Measurements from ENCODE around the gene RAB40C. TPM values are rescaled to one million over a fixed set of nuclear protein-coding genes. Genes with fewer than 3 reads are reported as not detected.

RAB40C gene
- total RNA-seq, 1 donor, result 11.2 TPM

DNA sequence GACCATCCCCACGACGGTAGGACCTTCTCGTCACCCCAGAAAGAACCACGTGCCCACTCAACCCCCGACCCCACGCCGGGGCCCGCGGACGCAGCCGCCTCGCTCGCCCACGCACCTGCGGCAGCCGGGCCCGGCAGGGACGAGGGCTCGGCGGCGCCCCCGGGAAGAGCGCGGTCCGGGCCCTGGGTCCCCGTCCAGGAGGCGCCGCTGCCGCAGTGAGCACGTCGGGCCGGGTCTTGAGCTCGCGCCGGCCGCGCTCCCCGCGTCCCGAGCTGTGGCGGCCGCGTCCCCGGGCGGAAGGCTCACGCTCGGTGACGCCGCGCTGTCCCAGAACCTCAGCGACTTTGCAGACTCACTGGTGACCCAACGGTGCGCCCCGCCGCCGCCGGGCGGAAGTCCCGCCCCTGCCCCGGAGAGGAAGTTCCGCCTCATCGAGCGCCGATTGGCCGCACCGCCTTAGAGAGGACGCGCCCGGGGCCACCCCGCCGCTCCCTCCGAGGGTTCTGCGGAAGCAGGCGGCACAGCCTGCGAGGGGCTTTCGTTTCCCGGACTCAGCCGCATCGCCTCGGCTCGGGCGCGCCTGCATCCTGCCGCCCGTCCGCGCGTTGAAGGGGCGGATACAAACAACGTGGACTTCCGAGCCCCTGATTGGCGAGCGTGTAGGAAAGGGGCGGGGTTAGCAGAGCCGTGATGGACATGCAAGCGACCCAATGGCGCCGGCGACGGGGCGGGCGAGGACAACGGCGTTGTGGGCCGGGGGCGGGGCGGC lies 793 bp upstream of the RAB40C start:
- Histone ChIP-seq H3K79me2 (ENCODE audit: insufficient read depth, low read length) (peaks cover 55% of the 10 kb centered on the region), H3K27me3 (ENCODE audit: insufficient read depth, low read length) (no peaks in the 10 kb centered on the region), H2AFZ (ENCODE audit: low read length) (peak overlapping the region; percentile 79), H3K4me1 (ENCODE audit: insufficient read depth, low read length) (peaks cover 37% of the 10 kb centered on the region), H3K36me3 (ENCODE audit: insufficient read depth, low read length) (no peaks in the 10 kb centered on the region), H4K20me1 (ENCODE audit: insufficient read depth, low read length) (peaks cover 42% of the 10 kb centered on the region), H3K4me2 (ENCODE audit: insufficient read depth, low read length) (peak overlapping the region; percentile 90), H3K4me3 (ENCODE audit: insufficient read depth, low read length) (peak overlapping the region; percentile 97), H3K9me3 (ENCODE audit: low read depth, low read length) (no peaks in the 10 kb centered on the region), H3K27ac (ENCODE audit: low read depth, low read length) (peak overlapping the region; percentile 88)
- TF ChIP-seq, protein P1, sequence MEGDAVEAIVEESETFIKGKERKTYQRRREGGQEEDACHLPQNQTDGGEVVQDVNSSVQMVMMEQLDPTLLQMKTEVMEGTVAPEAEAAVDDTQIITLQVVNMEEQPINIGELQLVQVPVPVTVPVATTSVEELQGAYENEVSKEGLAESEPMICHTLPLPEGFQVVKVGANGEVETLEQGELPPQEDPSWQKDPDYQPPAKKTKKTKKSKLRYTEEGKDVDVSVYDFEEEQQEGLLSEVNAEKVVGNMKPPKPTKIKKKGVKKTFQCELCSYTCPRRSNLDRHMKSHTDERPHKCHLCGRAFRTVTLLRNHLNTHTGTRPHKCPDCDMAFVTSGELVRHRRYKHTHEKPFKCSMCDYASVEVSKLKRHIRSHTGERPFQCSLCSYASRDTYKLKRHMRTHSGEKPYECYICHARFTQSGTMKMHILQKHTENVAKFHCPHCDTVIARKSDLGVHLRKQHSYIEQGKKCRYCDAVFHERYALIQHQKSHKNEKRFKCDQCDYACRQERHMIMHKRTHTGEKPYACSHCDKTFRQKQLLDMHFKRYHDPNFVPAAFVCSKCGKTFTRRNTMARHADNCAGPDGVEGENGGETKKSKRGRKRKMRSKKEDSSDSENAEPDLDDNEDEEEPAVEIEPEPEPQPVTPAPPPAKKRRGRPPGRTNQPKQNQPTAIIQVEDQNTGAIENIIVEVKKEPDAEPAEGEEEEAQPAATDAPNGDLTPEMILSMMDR (IDR thresholded peaks at IDR 0.05; ENCODE audit: extremely low read depth, low read depth, low read length), result no peak
- DNase-seq (ENCODE audit: insufficient read length, low spot score, missing footprints), result peak; percentile 100

DNA sequence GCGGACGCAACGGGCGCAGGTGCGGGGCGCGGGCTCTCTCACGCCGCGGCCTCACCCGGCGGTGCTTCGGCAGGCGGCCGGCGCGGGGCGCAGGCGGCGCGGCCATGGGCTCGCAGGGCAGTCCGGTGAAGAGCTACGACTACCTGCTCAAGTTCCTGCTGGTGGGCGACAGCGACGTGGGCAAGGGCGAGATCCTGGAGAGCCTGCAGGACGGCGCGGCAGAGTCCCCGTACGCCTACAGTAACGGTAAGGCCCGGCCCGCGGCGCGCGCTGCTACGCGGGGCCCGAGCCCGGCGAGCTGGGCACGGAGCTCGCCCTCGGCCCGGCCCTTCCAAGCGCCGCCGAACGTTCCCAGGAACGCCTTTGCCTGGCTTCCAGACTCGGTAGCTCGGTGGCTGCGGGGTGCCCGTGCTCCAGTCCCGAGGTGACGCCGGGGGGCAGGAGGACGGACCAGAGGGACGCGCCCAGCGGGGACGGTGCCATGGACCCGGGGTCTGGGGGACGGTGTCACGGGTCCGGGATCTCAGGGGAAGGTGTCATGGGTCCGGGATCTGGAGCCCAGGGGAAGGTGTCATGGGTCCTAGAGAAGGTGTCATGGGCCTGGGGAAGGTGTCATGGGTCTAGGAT lies 435 bp downstream of the RAB40C start:
- Histone ChIP-seq H4K20me1 (ENCODE audit: insufficient read depth, low read length) (peaks cover 51% of the 10 kb centered on the region), H2AFZ (ENCODE audit: low read length) (peak overlapping the region; percentile 59), H3K27ac (ENCODE audit: low read depth, low read length) (peak overlapping the region; percentile 51), H3K4me2 (ENCODE audit: insufficient read depth, low read length) (peak overlapping the region; percentile 81), H3K27me3 (ENCODE audit: insufficient read depth, low read length) (no peaks in the 10 kb centered on the region), H3K79me2 (ENCODE audit: insufficient read depth, low read length) (peaks cover 65% of the 10 kb centered on the region), H3K4me3 (ENCODE audit: insufficient read depth, low read length) (peak overlapping the region; percentile 97), H3K9me3 (ENCODE audit: low read depth, low read length) (no peaks in the 10 kb centered on the region), H3K36me3 (ENCODE audit: insufficient read depth, low read length) (no peaks in the 10 kb centered on the region), H3K4me1 (ENCODE audit: insufficient read depth, low read length) (peaks cover 37% of the 10 kb centered on the region)
- peak; percentile 93 for DNase-seq (ENCODE audit: insufficient read length, low spot score, missing footprints)
- TF ChIP-seq, protein P1 (IDR thresholded peaks at IDR 0.05; ENCODE audit: extremely low read depth, low read depth, low read length), result no peak

DNA sequence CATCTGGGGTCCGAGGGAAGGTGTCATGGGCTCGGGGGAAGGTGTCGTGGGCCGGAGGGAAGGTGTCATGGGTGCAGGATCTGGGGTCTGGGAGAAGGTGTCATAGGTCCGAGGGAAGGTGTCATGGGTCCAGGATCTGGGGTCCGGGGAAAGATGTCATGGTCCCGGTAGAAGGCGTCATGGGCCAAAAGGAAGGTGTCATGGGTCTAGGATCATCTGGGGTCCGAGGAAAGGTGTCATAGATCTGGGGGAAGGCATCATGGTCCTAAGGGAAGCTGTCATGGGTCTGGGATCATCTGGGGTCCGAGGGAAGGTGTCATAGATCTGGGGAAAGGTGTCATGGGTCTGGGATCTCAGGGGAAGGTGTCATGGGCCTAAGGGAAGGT lies 942 bp downstream of the RAB40C start:
- no peaks in the 10 kb centered on the region for H3K27me3 ChIP-seq (ENCODE audit: insufficient read depth, low read length)
- H3K4me1 ChIP-seq (ENCODE audit: insufficient read depth, low read length), result peaks cover 33% of the 10 kb centered on the region
- peaks cover 68% of the 10 kb centered on the region for H3K79me2 ChIP-seq (ENCODE audit: insufficient read depth, low read length)
- H3K27ac ChIP-seq (ENCODE audit: low read depth, low read length), result peak overlapping the region; percentile 51
- no peak for DNase-seq (ENCODE audit: insufficient read length, low spot score, missing footprints)
- peak overlapping the region; percentile 81 for H3K4me2 ChIP-seq (ENCODE audit: insufficient read depth, low read length)
- H3K4me3 ChIP-seq (ENCODE audit: insufficient read depth, low read length), result peak overlapping the region; percentile 97
- peaks cover 53% of the 10 kb centered on the region for H4K20me1 ChIP-seq (ENCODE audit: insufficient read depth, low read length)
- TF ChIP-seq, protein P1 (IDR thresholded peaks at IDR 0.05; ENCODE audit: extremely low read depth, low read depth, low read length), result no peak
- no peaks in the 10 kb centered on the region for H3K9me3 ChIP-seq (ENCODE audit: low read depth, low read length)
- H3K36me3 ChIP-seq (ENCODE audit: insufficient read depth, low read length), result no peaks in the 10 kb centered on the region
- H2AFZ ChIP-seq (ENCODE audit: low read length), result no peak overlapping the region

DNA sequence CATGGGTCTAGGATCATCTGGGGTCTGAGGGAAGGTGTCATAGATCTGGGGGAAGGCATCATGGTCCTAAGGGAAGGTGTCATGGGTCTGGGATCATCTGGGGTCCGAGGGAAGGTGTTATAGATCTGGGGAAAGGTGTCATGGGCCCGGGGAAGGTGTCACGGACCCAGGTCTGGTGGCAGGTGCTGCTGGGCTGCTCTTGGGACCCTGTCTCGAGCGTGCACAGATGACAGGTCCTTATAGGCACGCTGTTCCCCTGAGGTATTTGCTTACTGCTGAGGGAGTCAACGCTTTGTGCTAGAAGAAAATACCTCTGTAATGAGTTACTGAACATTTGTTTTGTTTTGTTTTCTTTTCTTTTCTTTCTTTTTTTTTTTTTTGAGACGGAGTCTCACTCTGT lies 1.4 kb downstream of the RAB40C start:
- peaks cover 29% of the 10 kb centered on the region for H3K4me1 ChIP-seq (ENCODE audit: insufficient read depth, low read length)
- no peak overlapping the region for H2AFZ ChIP-seq (ENCODE audit: low read length)
- H3K4me2 ChIP-seq (ENCODE audit: insufficient read depth, low read length), result peak overlapping the region; percentile 81
- no peaks in the 10 kb centered on the region for H3K9me3 ChIP-seq (ENCODE audit: low read depth, low read length)
- TF ChIP-seq, protein P1 (IDR thresholded peaks at IDR 0.05; ENCODE audit: extremely low read depth, low read depth, low read length), result no peak
- peak overlapping the region; percentile 97 for H3K4me3 ChIP-seq (ENCODE audit: insufficient read depth, low read length)
- H3K79me2 ChIP-seq (ENCODE audit: insufficient read depth, low read length), result peaks cover 72% of the 10 kb centered on the region
- no peaks in the 10 kb centered on the region for H3K36me3 ChIP-seq (ENCODE audit: insufficient read depth, low read length)
- H3K27ac ChIP-seq (ENCODE audit: low read depth, low read length), result peak overlapping the region; percentile 51
- peak; percentile 32 for DNase-seq (ENCODE audit: insufficient read length, low spot score, missing footprints)
- peaks cover 55% of the 10 kb centered on the region for H4K20me1 ChIP-seq (ENCODE audit: insufficient read depth, low read length)
- no peaks in the 10 kb centered on the region for H3K27me3 ChIP-seq (ENCODE audit: insufficient read depth, low read length)
